ENCODE data around the gene GJC3.
"Not testable (repeated sequence)": the region's sequence is repeated elsewhere in the genome, so short reads cannot be mapped to it uniquely, and the experiment has no call there.

GJC3 gene, protein sequence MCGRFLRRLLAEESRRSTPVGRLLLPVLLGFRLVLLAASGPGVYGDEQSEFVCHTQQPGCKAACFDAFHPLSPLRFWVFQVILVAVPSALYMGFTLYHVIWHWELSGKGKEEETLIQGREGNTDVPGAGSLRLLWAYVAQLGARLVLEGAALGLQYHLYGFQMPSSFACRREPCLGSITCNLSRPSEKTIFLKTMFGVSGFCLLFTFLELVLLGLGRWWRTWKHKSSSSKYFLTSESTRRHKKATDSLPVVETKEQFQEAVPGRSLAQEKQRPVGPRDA

DNA sequence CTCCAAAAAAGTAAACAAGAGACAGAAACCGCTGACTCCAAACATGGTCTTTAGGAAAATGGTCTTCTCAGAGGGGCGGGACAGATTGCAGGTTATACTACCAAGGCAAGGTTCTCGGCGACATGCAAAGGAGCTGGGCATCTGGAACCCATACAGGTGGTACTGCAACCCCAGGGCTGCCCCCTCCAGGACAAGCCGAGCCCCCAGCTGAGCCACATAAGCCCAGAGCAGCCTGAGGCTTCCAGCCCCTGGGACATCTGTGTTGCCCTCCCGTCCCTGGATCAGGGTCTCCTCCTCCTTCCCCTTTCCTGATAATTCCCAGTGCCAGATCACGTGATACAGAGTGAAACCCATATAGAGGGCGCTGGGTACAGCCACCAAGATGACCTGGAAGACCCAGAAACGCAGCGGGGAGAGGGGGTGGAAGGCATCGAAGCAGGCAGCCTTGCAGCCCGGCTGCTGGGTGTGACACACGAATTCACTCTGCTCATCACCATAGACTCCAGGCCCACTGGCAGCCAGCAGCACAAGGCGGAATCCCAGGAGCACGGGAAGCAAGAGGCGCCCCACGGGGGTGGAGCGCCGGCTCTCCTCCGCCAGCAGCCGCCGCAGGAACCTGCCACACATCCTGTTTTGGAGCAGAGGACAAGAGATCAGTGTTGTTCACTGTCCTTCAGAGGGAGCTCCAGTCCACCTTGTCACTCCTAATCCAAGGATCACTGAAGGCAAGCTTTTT lies at the start of gene GJC3:
TSS of gene GJC3 (minus strand) at position 627 of the 736 bp plus-strand sequence. CDS start at position 627, 0 bp downstream.
- peak; percentile 44 for DNase-seq

DNA sequence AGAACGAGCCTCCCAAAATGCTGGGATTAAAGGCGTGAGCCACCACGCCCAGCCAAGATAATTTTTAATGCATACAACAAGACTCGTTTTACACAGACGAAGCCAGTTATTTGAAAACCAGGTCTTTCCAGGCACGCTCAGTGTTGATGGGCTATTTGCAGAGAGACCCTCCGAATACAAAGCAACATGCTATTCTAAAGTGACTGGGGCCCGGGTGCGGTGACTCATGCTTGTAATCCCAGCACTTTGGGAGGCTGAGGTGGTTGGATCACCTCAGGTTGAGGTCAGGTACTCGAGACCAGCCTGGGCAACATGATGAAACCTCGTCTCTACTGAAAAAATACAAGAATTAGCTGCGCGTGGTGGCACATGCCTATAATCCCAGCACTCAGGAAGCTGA lies 47.2 kb upstream of the GJC3 start:
- DNase-seq = no peak

DNA sequence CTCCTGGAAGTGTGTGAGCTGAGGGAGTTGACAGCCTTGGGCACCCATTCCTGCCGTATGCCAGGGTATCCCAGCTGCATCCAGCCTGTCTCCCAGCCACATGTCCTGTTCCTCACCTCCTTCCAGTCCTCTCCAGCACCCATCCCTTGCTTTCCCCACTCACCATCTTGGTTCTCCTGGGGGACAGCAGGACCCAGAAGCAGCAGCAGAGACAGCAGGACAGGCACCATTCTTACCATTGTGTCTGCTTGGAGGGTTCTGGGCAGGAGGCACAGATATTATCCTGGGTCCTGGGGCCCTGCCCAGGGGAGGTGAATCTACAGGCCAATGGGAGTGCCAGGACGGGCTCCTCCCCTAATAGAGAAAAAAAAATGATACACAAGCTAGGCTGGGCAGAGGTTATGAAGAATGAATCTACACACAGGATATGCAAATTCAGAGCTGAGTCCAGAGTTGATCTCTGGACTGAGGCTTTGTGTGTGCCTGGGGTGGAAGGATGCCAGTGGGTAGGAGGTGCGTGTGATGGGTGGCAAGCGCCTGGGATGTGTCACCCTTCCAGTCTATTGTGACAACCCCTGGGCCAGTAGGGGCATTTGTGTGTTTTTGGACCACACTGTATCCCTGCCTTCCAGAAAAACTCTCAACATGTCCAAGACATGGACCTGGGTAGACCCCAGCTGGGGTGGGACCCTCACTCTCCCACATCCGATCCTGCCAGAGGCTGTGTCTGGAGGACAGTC lies 46.5 kb upstream of the GJC3 start, which contains the start of gene AZGP1:
TSS of gene AZGP1 (minus strand) at position 250 of the 740 bp plus-strand sequence. CDS start at position 239, 11 bp downstream.
- no peak for DNase-seq

DNA sequence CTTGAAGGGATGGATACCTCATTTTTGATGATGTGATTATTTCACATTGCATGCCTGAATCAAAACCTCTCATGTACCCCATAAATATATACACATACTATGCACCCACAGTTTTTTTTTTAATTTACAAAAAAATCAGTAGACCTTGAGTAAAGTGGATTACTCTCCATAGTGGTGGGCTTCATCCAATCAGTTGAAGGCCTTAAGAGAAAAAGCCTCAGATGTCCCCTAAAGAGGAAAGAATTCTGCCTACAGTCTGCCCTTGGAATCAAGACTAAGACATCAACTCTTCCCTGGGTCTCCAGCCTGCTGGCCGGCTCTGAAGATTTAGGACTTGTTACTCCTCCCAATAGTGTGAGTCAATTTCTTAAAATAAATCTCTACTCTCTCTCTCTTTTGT lies 45.3 kb upstream of the GJC3 start:
- DNase-seq = no peak

DNA sequence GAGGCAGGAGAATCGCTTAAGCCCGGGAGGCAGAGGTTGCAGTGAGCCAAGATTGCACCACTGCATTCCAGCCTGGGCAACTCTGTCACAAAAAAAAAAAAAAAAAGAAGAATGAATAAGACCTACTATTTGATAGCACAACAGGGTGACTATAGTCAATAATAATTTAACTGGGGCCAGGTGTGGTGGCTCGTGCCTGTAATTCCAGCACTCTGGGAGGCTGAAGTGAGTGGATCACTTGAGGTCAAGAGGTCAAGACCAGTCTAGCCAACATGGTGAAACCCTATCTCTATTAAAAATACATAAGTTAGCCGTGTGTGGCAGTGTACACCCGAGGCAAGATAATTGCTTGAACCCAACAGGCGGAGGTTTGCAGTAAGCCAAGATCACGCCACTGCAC lies 44.4 kb upstream of the GJC3 start:
- DNase-seq = not testable (repeated sequence)

DNA sequence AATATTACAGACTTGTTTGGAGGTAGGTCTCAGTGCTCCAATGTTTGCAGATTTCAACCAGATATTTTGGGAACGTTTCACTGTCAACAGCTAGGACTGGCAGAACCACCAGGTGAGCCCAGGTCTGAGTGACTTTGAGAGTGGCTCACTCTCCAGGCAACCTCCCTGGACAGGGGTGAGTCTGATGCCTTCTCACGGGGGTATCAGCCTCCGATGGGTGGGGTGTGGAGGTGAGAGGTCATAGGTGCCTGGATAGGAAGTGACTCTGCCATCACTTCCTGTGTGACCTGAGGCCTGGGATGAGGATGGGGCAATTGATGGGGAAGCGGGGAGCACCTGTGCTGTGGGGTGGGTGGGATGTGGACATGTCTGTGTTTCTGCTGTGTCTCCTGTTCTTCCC lies 41.8 kb upstream of the GJC3 start:
- DNase-seq = no peak

DNA sequence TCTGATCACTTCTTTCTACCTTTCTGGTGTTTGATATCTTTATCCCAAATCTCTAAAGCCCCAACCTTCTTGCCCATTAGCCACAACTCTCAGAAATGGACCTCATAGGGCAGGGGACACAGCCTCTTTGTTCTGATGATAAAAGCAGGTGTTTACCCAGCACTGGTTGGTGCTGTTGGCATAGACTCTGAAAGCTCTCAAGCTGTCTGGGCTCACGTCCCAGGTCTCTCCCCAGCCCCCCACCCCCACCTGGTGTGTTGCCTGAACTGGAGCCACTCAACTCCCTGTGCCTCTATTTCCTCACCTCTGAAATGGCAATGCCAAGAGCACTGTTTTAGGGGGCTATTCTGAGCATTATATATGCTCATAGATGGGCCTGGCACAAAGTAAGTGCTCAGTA lies 40.4 kb upstream of the GJC3 start:
- not testable (repeated sequence) for DNase-seq

DNA sequence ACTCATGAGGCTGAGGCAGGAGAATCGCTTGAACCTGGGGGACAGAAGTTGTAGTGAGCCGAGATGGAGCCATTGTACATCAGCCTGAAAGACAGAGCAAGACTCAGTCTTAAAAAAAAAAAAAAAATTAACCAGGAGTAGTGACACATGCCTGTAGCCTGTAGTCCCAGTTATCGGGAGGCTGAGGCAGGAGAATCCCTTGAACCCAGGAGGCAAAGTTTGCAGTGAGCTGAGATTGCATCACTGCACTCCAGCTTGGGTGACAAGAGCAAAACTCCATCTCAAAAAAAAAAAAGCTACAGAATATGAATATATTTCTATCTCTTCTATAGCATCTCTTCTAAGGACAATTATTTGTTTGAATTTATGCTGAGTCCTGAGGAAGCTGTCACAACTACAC lies 39.9 kb upstream of the GJC3 start:
- no peak for DNase-seq

DNA sequence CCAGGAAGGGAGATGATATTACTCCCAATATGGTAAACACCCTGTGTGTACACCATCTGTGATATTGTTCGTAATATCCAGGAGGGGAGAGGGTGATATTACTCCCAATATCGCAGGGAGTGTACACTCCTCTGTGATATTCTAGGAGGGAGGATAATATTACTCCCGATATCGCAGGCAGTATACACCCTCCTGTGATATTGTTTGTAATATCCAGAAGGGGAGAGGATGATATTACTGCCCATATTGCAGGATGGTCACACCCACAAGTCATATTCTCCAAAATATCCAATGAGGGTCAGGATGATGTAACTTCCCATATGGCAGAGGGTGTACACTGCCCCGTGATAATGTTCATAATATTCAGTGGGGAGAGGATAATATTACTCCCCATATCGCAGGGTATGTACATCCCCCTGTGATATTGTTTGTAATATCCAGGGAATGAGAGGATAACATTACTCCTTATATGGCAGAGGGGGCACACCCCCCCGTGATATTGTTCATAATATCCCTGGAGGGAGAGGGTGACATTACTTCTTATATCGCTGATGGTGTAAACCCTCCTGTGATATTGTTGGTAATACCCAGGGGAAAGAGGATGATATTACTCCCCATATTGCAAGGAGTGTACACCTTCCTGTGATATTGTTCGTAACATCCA lies 29.3 kb upstream of the GJC3 start:
- DNase-seq = no peak

DNA sequence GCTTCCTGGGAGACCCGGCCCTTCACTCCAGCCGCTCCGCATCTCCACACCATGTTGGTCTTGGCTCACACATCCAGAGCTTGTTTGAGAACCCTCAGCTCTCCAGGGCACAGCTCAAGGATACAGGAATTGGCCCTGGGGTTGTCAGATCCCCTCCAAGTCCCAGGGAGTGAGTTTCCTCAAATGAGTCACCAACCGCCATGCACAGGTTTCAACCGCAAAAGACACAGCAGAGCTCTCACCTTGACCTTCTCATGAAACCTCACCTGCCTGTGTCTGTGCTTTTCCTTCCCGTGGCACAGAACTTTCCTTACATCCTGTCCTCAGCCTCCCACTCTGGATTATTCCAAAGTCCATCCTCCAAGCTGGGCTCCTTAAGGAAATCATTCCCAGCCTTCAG lies 25.8 kb upstream of the GJC3 start:
- DNase-seq = no peak

DNA sequence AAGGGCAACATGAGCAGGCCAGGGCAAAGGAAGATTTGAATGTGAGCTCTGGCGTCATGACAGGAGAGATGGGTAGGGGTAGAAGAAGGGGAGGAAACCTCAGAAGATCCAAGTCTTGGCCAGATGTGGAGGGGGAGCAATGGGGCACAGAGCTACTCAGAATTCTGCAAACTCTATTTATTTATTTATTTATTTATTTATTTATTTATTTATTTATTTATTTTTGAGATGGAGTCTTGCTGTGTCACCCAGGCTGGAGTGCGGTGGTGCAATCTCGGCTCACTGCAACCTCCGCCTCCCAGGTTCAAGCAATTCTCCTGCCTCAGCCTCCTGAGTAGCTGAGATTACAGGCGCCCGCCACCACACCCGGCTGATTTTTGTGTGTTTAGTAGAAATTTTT lies 25.2 kb upstream of the GJC3 start:
- DNase-seq = not testable (repeated sequence)

DNA sequence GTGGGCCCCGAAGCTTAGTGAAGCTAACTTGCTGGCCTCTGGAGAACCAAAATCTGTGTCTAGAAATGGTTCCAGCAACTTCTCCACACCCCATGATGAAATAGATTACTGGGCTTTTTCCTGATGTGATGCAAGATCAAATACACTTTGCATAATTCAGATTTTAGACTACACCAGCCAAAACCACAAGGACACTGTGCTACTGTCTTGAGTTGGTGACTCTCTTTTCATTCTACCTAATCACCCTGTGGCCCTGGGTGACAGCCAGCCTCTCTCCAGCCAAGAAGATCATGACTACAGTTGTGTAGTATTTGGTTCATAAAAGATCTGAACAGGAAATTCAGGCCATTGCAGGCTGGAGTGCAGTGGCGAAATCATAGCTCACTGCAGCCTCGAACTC lies 24.2 kb upstream of the GJC3 start:
- DNase-seq = no peak

DNA sequence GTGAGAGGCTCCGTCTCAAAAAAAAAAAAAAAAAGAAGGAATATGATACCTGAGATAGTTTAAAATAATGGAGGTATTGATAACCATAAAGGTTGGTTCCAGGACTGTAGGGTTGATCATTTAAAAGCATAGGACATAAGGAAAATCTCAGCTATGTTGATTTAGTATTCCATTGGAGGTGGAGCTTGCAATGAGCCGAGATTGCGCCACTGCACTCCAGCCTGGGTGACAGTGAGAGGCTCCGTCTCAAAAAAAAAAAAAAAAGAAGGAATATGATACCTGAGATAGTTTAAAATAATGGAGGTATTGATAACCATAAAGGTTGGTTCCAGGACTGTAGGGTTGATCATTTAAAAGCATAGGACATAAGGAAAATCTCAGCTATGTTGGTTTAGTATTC lies 23.2 kb upstream of the GJC3 start:
- DNase-seq = not testable (repeated sequence)

DNA sequence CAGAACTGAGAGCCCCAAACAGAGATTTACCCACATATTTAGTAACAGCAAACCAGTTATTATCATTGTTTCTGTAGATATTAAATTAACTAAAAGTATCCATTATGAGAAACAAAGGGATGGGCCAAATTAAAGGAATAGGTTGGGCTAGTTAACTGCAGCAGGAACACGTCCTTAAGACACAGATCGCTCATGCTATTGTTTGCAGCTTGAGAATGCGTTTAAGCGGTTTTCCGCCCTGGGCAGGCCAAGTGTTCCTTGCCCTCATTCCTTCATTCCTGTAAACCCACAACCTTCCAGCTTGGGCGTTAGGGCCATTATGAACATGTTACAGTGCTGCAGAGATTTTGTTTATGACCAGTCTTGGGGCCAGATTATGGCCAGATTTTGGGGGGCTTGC lies 21.4 kb upstream of the GJC3 start:
- not testable (repeated sequence) for DNase-seq

DNA sequence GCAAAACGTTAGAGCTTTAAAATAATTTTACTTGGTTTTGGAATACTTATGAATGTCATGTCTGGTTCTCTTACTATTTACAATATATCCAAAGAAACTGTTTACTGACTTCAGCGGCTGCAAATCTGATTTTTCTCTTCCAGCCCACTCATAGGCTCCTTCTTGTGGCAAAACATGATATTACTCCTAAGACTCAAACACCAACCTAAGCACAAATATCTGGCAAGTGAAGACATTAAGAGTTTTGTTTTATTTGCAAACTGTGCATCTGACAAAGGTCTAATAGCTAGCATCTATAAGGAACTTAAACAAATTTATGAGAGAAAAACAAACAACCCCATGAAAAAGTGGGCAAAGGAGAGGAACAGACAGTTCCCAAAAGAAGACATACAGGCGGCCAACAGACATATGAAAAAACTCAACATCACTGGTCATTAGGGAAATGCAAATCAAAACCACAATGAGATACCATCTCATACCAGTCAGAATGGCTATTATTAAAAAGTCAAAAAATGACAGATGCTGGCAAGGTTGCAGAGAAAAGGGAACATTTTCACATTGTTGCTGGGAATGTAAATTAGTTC lies 20.3 kb upstream of the GJC3 start:
- DNase-seq = no peak

DNA sequence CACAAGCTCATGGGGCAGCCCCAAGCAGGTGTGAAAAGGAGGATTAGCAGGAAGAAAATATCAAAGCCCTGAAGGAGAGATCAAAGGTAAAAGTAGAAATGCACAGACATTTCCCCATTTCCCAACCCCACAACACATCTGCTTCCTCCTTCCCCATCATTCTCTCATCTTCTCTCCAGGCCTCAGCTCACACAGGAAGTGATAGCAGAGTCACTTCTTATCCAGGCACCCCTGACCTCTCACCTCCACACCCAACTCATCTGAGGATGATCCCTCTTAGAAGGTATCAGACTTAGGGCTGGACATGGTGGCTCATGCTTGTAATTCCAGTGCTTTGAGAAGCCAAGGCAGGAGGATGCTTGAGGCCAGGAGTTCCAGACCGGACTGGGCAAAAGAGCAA lies 18.2 kb upstream of the GJC3 start:
- no peak for DNase-seq

DNA sequence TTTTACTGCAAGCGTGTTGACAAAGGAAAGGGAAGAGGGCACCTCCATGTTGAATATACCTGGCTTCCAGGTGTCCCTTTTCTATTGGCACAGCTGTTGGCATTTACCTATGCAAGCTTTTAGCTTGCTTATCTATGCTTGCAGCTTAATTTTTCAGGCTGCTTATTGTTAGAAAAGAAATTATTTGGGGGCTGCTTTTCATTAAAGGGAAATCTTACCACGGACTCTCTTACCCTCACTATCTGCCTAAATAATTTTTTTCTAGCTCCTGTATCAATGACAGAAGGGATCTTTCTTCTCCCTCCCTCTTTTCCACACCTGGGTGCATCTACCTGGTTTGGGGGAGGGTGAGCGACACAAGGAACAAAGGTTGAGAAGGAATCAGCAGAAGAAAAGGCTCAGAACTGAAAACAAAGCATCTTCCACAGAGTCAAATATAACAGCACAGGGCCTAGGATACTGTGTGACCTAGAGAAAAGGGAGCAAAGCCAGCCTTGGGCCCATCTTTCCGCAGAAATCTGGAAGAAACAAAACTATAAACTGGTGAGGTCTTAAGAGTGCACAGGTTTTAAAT lies 15.2 kb upstream of the GJC3 start:
- no peak for DNase-seq

DNA sequence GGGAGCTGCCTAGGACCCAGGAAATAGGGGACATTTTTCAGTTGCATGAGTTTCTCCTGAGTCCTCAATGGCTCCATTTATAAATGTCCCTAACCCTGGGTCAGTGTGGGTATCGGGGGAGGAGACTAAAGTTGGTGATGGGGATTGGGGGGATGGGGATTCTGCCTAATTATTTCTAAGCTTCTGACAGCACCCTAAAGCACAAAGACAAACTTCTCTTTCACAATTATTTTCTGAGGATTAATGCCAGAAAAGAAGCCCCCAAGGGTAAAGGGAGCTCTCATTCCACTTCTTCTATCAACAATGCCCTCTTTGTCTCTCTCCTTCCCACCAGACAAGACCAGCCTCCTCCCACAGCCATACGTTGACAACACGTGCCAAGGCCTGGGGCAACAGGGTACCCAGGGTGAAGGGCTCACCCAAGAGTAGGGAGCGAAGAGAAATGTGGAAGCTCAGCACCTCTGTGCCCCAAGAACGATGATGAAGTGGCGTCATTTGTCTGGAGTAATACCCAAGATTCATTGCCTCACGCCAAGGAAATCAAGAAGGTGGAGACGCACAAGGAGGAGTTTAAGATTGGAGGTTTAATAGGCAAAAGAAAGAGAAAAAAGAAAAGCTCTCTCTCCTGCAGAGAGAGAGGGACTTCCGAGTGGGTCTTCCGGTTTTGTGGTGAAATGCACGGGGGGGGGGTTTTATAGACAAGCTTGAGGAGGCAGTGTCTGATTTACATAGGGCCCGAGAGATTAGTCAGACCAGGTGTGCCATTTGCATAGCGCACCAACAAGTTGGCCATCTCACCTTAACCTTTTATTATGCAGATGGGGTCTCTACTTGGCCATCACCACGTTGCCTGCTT lies 14.4 kb upstream of the GJC3 start:
- no peak for DNase-seq

DNA sequence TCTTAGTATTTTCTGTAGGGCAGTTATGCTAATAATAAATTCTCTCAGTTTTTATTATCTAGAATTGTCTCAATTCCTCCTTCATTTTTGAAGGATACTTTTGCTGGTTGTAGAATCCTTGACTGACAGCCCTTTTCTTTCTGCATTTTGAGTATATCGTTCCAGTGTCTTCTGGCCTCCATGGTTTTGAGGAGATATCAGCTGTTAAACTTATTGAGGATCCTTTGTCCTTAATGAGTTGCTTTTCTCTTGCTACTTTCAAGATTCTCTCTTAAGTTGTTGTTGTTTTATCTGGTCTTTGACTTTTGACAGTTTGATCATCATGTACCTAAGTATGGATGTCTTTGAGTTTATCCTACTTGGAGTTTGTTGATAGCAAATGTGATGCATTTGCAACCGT lies 8.9 kb upstream of the GJC3 start:
- DNase-seq = no peak

DNA sequence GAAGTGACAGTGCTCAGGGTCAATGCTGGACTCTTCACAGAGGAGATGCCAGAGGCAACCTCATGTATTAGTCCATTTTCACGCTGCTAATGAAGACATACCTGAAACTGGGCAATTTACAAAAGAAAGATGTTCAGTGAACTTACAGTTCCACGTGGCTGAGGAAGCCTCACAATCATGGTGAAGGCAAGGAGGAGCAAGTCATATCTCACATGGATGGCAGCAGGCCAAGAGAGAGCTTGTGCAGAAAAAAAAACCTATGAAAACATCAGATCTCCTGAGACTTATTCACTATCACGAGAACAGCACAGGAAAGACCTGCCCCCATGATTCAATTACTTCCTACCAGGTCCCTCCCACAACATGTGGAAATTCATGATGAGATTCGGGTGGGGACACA lies 5.6 kb upstream of the GJC3 start:
- not testable (repeated sequence) for DNase-seq

DNA sequence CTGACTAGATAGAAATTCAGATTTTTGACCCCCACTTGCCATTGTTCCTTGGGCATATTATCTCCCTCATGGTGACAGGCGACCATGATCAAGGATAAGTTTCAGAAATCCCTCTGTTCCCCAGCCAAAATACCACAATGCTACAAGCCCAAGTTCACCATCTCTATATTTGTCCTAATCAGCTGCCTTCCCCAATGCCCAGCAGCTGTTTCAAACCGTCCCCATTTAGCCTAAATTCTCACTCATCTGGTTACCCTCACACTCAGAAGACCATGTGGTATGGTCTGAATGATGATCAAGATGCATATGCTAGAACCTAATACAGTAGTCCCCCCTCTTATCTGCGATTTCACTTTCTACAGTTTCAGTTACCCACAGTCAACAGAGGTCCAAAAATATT lies 956 bp upstream of the GJC3 start:
- no peak for DNase-seq

DNA sequence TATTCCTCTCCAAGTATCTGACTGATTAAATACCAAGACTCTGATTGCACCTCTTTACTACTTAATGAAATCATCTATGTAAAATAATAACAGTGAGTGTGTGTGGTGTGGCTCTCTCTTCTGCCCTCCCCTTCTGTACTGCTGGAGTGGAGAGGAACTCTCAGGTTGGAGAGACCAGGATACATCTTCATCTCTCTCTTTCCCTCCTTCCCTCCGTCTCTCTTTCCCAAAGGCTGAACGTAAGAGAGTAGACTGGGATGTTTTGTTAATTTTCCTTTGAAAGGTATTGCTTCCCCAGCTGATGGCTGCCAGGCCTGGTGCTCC lies 272 bp upstream of the GJC3 start:
- DNase-seq = no peak

Data from SHP77 treated with DMSO at 0.1 percent for 48 hours (cell line).